GM18508 (cell line): ENCODE results near the gene GPRIN2.
"Not testable (repeated sequence)": the region's sequence is repeated elsewhere in the genome, so short reads cannot be mapped to it uniquely, and the experiment has no call there.

ENCODE experiments used
- ATAC-seq: cut with Tn5 transposase; IDR thresholded peaks from one replicate; pipeline ENCODE4 v1.9.1; 2021; ENCODE audit warnings: moderate number of reproducible peaks; ENCODE audit not compliant: insufficient read depth, unreplicated experiment

The GPRIN2 gene

DNA sequence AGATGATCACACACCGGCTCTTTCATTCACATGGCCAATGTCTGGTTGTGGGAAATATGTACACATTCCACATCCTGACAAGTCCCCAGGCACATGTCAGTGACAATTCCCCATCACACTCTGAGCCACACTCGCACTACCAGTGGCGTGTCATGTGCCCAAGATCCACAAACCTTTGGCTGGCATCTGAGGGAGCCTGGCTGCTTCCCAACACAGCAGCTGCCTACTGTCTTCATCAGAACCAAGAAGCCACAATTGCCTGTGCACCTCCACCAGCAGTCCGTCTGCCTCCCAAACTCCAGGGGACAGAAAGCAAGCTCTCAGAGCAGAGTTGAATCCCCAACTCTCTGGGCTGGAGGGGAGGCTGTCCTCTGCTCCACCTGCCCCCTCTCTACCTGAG lies 16.3 kb upstream of the GPRIN2 start:
- not testable (repeated sequence) for ATAC-seq

DNA sequence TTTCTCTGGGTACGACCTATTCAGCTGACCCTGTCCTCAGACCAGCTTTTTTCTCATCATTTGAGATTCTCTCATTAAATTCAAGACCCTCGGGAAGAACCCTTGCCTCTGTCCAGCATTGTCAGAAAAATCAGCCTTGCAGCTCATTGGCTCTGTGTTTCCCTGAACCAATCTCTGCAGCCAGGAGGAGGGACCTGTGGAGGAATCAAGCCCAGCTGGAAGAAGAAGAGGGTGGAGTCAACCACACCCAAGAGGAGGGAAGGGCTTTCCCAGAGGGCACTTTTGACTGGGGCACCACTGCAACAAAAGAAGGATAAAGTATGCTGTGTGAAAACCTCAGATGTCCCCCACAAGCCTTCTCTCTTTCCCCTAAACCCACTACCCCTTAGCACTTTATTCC lies 14.2 kb upstream of the GPRIN2 start:
- not testable (repeated sequence) for ATAC-seq

- ATAC-seq = not testable (repeated sequence)
Observed at GRCh38 chr10:46567151-46567550, 10.7 kb upstream of the GPRIN2 start.

DNA sequence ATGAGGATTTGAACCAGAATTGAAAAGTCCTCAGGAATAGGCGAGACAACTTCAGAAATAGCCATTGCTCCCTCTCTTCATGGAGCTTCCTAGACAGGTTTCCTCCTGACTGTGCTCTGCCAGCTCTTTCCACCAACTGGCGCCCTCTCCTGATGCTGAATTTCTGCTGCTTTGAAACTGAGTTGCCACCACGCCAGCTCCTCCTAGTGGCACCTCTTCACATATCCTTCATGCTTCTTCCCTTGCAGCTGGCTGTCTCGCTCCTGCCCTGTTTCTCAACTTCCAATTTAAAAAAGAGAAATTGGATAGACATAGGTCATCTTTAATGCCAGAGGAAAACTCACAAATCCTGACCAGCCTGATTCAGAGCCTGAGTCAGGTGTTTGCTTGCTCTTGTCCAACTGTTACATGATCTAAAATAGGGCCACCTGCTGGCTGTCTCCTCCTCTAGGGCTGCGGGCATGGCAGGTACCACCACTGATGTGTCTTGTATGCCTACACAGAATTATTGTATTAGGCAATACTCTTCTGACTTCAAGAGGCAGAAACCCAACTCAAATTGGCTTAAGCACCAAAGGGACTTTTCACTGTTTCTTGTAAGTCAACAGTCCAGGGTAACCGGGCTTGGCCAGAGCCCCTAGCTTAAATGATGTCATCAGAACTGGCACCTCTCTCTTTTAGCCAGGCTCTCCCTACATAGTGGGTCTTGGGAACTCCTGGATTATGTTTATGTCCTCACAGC lies 9.3 kb upstream of the GPRIN2 start:
- not testable (repeated sequence) for ATAC-seq

DNA sequence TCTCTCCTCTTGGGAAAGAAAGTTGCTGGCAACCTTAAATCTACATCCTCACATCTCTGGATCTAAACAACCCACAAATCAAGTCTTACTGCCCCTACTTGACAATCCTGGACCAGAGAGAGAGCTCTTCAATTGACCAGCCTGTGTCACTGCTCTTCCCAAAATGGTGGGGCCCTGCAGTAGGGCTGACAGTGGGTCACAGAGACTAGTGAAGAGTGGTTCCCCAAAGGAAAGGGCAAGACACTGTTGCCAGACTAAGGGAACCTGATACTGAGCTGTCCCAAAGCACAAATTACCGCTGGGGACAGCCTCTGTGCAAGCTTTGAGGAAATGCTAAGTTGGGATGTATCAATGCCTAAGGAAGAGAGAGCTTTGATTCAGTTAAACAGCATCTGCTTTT lies 4.5 kb upstream of the GPRIN2 start:
- ATAC-seq = no peak

DNA sequence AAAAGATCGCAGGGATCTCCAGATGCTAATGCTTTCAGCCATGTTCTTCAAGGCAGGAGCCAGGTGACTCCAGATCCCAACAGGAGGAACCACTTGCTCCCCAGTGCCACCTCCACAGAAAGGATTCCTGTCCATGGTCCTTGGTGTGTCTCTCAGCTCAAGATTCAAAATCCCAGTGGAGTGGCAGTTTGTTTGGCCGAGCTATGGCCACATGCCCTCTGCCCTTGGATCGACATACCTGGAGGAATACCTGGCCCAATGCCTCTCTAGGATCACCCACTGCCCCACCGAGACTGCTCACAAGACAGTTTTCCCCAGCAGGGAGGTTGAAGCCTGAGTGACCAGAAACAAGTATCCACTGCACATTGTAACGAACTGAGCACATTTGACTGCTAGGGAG lies 3.9 kb upstream of the GPRIN2 start:
- no peak for ATAC-seq

DNA sequence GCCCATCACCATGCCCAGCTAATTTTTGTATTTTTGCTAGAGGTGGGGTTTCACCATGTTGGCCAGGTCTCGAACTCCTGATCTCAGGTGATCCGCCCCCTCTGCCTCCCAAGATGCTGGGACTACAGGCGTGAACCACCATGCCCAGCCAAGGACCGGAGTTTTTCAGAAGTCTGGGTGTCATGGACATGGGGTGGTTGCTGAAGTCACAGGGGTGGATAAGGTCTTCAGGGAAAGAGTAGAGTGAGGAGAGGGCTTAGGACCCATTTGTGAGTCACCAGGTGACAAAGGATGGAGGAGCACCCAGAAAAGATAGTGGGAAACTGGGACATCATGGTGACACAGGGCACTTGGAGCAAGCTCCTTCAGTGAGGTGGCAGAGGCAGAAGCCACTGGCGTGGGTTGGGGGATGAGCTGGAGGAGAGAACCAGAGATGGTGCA lies 2.8 kb upstream of the GPRIN2 start:
- no peak for ATAC-seq

GRCh38 chr10:46558392-46559185 lies 2.1 kb upstream of the GPRIN2 start:
- ATAC-seq = no peak

- no peak for ATAC-seq
Observed at GRCh38 chr10:46558122-46558391, 1.6 kb upstream of the GPRIN2 start.

DNA sequence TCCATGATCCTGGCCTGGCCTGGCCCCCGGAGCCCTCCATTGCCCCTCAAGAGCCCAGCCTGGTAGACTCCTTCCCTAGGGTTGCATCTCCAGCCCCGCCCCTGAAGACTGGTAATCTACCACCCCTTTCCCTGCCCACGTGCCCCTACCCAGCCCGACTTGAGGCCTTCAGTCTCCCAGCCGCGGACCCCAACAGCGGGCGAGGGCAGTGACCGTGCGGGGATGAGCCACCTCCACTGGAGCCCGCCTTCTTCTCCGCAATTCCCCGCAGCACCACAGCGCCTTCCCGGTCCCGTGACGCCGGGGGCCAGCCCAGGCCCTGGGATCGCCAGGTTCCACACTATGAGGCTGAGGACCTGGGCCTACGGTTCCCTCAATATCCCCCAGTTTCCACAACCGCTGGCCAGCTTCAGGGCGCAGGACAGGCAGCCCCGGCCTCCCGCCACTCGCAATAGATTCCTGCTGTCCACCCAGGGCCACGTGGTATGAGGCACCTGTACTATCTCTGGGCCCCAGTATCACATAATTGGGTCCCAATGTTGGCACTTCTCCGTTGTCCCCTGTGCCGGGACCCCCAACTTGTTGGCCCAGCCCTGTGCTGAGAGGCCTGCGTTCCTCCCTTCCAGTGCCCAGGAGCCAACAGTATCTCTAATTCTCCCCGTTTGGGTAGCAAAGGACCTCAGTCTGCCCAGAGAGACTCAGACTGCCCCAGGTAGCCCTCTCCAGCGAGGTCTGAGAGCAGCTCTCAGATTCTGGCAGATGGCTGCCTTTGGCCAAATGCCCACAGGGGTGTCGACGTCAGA lies 1.1 kb upstream of the GPRIN2 start:
- no peak for ATAC-seq

DNA sequence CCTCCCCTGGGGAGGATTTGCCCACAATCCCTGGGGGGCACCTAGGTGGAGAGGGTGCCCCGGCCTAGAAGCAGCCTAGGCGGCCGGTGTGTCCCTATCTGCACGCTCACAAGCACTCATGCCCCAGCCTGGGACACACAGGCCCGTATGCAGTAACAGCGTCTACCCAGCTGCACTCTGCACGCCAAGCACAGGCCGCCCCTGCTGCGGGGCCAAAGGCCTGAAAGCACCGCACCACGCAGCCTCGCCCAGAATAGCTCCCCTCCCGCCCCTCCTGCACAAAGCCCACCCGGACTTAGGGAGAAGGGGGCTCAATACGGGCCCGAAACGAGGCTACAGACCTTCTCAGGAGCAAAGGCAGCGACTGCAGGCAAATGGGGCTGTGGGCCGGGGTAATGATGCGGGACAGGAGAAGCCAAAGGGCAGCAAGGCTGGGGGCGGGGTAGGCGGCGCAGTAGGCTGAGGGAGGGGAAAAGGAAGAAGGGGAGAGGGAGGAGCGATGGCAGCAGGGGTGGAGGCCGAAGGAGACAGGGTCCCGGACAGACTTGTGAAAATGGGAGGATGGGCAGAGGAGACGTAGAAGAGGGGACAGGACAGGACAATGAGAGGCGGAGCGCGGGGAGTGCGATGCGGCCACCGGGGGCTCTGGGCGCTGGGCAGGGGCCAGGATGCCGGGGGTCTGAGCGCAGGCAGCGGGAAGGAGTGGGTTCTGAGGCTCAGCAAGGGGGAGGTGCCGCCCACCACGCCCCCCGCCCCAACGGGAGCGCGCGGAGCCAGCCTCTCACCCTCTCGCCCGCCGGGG lies 544 bp downstream of the GPRIN2 start:
- no peak for ATAC-seq

DNA sequence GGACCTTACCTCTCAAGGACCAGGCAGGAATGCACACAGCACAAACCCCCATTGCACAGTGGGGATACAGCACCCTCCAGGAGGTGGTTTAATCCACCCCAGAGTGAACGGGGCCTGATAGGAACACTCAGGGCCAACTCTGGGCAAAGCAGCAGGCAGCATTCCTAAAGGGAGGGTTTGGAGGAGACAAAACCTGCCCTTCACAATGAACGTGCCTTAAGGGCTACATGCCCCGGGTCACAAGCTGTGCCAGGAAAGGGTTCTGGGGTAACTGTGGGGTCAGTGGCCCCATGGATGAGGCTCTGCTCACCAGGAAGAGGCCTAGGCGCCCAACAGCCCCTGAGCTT lies 1.1 kb downstream of the GPRIN2 start:
- no peak for ATAC-seq

- ATAC-seq = no peak
Observed at GRCh38 chr10:46554166-46554781, 2.2 kb downstream of the GPRIN2 start.

DNA sequence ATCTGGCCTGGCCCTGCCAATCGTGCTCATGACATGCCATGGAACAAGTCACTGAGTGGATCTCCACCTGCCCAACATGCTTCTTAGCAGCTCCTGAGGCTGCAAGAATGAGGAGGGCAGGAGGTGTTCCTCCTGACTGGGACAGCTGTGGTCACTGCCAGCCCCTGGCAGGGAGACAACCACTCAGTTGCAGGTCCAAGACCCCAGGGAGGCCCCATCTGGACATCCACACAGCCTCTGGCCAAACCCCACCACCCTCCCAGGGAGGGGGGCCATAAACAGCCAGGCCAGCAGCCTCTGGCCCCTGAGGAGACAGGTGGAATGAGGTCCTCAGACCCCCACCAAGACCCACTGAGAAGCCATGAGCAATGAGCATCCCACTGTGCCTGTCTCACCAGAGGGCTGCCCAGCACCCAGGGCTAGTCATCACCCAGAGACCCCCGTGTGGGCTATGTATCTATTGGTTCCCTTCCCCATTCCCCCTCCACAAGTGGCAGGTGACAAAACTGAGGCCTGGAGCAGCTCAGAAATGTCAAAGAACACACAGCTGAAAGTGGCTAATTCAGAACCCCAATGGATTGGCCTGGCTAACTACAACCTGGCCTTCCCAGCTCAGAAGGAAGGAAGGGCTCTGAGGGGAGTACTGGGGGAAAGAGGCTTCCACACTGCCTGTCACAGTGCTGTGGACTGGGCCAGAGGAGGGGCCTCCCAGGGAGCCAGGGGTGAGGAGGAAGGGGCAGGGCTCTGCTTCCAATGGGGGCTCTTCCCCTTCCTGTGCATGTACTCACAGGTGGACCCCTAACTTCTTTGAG lies 3.0 kb downstream of the GPRIN2 start:
- ATAC-seq = no peak

- no peak for ATAC-seq
Observed at GRCh38 chr10:46552526-46553237, 3.8 kb downstream of the GPRIN2 start.

DNA sequence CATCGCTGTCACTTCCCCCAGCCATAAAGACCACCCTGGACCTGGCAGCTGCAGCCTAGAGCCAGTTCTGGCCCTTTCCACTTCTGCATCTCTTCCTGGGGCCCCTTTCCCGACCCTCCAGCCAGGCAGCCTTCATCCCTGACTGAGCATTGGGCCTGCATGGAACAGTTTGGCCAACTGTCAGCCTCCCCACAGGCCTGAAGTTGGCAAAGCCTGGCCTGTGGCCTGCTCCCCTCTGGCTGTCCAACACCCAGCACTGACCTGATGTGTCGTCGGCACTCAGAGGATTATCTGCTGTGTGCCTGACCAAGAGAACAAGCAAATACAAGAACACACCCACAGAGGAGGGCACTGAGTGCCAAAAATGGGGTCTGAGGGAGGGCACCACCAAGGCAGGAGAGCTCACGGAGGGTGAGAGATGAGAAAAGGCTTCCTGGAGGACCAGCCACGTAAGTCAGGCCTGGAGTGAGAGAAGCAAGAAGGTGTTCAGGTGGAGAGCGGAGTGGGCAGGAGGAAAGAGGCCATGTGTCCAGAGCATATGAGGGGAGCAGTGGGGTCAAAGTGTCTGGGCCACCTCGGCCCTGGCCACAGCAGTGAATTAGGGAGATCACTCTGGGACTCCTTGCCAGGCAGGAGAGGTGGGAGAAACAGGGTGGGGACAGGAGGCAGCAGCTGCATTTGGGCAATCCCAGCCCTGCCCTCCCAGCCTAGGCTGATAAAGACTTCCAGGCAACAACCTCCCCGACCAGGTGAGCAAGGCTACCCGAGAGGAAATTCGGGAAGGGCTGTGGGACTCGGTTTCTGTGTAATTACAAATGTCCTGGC lies 4.5 kb downstream of the GPRIN2 start:
- ATAC-seq = no peak

DNA sequence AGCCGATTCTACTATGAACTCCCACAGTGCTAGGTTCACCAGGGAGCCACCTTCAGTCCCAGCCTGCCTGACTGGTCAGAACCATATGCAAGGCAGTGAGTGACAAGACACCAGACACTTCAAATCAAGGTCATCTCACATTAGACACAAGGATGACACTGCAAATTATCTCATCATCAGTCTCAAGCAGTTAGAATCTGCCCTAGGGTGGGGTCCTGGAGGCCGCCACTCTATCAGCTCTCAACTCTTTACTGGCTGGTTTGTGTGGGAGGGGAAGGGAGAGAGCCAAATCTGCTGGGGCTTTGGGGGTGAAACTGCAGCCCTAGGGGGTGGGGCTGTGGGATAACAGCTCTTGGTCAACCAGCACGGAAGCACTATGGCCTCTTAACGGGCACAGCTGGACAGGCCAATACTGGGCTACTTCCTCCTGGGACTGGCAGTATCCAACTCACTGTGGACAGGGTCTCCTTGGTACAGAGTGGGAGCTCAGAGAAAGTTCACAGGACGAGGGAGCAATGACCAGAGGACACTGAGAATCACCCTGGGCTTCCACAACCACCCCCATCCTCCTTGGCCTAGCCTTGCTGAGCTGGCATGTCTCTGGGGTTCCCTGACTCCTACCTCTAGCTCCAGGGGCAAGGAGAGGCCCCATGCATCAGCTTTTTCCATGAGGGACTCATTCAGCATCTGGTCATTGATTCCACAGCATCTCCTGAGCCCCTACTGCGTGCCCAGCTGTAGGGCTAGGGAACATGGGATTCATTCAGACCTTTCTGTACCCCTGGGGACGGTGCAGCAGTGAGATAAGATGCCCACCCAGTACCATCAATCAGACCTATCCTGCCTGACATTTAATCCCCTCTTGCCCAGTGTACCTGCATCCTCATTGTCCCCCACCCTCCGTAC lies 5.4 kb downstream of the GPRIN2 start:
- no peak for ATAC-seq
